HG03175 (cell line): ENCODE results near the gene JMJD4.

Source experiments
- ATAC-seq: cut with Tn5 transposase; IDR thresholded peaks from one replicate; pipeline ENCODE4 v1.9.1; 2021; ENCODE audit warnings: mild to moderate bottlenecking, moderate library complexity; ENCODE audit not compliant: unreplicated experiment

Gene JMJD4

GRCh38 chr1:227753999-227754711 is 19.1 kb upstream of the JMJD4 start:
- ATAC-seq: no peak

- ATAC-seq: no peak
Observed at GRCh38 chr1:227749916-227750710, 15.0 kb upstream of the JMJD4 start.

- ATAC-seq: no peak
Observed at GRCh38 chr1:227749225-227749624, 14.1 kb upstream of the JMJD4 start.

- no peak for ATAC-seq
Observed at GRCh38 chr1:227748496-227749182, 13.5 kb upstream of the JMJD4 start.

- ATAC-seq: no peak
Observed at GRCh38 chr1:227747948-227748495, 12.9 kb upstream of the JMJD4 start.

- ATAC-seq: no peak
Observed at GRCh38 chr1:227747382-227747781, 12.3 kb upstream of the JMJD4 start.

GRCh38 chr1:227746676-227747075 is 11.6 kb upstream of the JMJD4 start:
- no peak for ATAC-seq

GRCh38 chr1:227745568-227746265 is 10.6 kb upstream of the JMJD4 start:
- ATAC-seq: no peak

- ATAC-seq: no peak
Observed at GRCh38 chr1:227744668-227745067, 9.6 kb upstream of the JMJD4 start.

GRCh38 chr1:227742738-227743715 is 7.9 kb upstream of the JMJD4 start:
- no peak for ATAC-seq

GRCh38 chr1:227741166-227741870 is 6.2 kb upstream of the JMJD4 start:
- no peak for ATAC-seq

GRCh38 chr1:227740401-227740960 is 5.4 kb upstream of the JMJD4 start:
- ATAC-seq: no peak

GRCh38 chr1:227739636-227740035 is 4.5 kb upstream of the JMJD4 start:
- no peak for ATAC-seq

- no peak for ATAC-seq
Observed at GRCh38 chr1:227738820-227739219, 3.7 kb upstream of the JMJD4 start.

GRCh38 chr1:227736814-227737432 is 1.8 kb upstream of the JMJD4 start:
- ATAC-seq: no peak

GRCh38 chr1:227735539-227736285 is 610 bp upstream of the JMJD4 start:
- ATAC-seq: no peak

- ATAC-seq: no peak
Observed at GRCh38 chr1:227734546-227734855, 601 bp downstream of the JMJD4 start.
